Measurements from ENCODE around the gene COLGALT1.
"Not testable (repeated sequence)": the region's sequence is repeated elsewhere in the genome, so short reads cannot be mapped to it uniquely, and the experiment has no call there.

COLGALT1 gene

DNA sequence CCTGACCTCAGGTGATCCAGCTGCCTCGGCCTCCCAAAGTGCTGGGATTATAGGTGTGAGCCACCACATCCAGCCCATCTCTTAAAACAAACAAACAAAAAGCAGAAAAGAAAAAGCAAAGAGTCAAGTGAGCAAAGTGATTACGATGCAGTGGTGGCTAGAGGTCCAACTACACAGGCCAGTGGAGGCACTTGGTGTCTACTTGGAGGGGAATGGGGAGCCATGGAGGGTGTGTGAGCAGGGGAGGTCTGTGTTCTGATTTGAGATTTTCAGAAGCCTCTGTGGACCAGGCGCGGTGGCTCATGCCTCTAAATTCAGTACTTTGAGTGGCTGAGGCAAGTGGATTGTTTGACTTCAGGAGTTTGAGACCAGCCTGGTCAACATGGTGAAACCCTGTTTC is 6.6 kb downstream of the COLGALT1 start:
- DNase-seq (ENCODE audit: insufficient read length, low spot score) (no peak), FAIRE-seq (no peak)
- no peak for TF ChIP-seq POLR2A (IDR thresholded peaks at IDR 0.05; ENCODE audit: low read depth, low read length)

DNA sequence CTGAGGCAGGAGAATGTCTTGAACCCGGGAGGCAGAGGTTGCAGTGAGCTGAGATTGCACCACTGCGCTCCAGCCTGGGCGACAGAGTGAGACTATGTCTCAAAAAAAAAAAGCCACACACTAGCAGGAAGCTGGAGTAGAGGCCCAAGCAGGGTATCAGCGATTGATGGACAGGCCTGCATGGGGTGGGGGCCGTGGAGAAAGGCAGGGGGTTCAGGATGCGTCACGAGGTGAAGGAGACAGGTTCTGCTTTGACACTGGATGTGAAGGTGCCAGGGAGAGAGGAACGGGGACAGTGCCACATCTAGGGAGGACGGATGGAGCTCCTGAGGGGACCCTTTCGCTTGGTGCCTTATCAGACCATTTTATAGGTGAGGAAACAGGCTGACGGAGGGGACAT is 7.1 kb downstream of the COLGALT1 start:
- DNase-seq (ENCODE audit: insufficient read length, low spot score), result no peak
- FAIRE-seq, result no peak
- no peak for TF ChIP-seq POLR2A (IDR thresholded peaks at IDR 0.05; ENCODE audit: low read depth, low read length)

DNA sequence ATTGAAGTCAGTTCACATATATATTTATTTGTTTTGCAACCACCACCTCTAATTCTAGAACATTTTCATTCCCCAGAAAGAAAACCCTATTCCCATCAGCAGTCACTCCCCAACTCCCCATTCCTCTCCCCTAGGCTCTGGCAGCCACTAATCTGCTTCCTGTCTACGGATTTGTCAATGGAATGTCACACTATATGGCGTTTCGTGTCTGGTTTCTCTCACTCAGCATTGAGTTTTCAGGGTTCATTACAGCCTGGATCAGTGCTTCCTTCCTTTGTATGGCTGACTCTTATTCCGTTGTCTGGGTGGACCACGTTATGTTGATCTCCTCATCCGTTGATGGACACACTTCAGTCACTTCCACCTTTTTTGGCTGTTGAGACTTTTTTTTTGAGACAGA is 9.3 kb downstream of the COLGALT1 start:
- no peak for FAIRE-seq
- no peak for DNase-seq (ENCODE audit: insufficient read length, low spot score)
- TF ChIP-seq POLR2A (IDR thresholded peaks at IDR 0.05; ENCODE audit: low read depth, low read length), result no peak

DNA sequence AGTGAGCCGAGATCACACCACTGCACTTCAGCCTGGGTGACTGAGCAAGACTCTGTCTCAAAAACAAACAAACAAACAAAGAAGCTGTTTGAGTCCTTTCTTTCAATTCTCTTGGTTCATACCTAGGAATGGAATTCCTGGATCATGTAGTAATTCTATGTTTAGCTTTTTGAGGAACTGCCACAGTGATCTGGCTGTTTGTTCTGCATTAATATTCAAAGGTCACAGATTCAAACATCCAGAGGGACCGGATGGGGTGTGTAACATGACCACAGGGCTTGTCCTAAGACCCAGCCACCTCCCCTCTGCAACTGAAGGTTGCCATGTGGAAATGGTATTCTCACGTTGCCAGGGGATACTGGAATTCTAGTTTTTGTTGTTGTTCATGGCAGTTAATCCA is 10.2 kb downstream of the COLGALT1 start:
- no peak for FAIRE-seq
- TF ChIP-seq POLR2A (IDR thresholded peaks at IDR 0.05; ENCODE audit: low read depth, low read length), result no peak
- DNase-seq (ENCODE audit: insufficient read length, low spot score), result no peak

DNA sequence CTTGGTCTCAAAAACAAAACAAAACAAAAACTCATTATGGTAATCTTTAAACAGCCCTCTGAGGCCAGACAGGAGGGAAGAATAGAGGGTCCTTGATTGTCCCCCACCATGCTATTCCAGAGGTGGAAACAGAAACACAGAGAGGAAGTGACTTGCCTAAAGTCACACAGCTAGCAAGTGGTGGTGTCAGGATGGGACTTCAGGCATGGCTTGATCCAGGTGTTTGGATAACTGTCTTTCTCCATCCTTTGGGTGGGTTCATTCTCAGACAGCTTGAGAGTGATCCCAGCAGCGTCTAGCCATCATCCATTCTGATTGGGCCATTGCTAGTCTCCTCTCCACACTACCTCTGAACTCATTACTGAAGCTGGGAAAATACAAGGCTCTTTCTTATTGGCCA is 12.5 kb downstream of the COLGALT1 start:
- FAIRE-seq (no peak), DNase-seq (ENCODE audit: insufficient read length, low spot score) (no peak)
- no peak for TF ChIP-seq POLR2A (IDR thresholded peaks at IDR 0.05; ENCODE audit: low read depth, low read length)

DNA sequence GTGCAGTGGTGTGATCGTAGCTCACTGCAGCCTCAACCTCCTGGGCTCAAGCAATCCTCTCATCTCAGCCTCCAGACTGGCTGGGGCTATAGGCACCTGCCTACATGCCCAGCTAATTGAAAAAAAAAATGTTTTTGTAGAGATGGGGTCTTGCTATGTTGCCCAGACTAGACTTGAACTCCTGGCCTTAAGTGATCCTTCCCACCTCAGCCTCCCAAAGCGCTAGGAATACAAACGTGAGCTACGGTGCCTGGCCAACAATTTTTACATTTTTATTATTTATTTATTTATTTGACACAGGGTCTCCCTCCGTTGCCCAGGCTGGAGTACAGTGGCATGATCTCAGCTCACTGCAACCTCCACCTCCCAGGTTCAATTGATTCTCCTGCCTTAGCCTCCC is 14.8 kb downstream of the COLGALT1 start:
- not testable (repeated sequence) for FAIRE-seq; DNase-seq (ENCODE audit: insufficient read length, low spot score)

DNA sequence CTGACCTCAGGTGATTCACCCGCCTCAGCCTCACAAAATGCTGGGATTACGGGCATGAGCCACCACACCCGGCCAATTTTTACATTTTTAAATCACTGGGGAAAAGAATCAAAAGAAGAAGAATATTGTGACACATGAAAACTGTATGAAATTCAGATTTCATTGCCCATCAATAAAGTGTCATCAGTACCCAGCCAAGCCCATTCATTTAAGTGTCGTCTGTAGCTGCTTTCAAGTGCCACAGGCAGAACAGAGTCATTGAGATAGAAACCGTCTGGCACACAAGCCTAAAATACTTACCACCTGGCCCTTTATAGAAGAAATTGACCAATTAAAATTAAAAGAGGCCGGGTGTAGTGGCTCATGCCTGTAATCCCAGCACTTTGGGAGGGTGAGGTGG is 15.3 kb downstream of the COLGALT1 start:
- TF ChIP-seq POLR2A (IDR thresholded peaks at IDR 0.05; ENCODE audit: low read depth, low read length), result no peak
- DNase-seq (ENCODE audit: insufficient read length, low spot score) (no peak), FAIRE-seq (no peak)

DNA sequence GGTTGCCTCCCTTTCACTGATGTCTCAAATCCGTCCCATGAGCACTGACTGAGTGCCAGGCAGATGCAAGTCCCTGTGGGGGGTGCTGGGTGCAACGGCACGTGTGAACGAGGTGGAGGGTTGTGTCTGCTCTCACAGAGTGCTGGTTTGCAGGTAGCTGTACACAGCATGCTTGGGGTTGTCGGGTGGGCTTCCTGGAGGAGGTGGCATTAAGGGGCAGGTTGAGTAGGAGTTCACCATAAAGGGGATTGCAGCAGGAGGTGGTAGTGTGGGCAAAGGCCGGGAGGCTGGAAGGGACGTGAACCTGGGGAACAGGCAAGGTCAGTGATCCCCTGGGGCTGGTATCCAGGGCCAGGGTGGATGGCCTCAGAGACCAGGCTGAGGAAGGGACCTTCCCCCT is 17.2 kb downstream of the COLGALT1 start:
- FAIRE-seq (no peak), DNase-seq (ENCODE audit: insufficient read length, low spot score) (no peak)
- TF ChIP-seq POLR2A (IDR thresholded peaks at IDR 0.05; ENCODE audit: low read depth, low read length), result no peak

DNA sequence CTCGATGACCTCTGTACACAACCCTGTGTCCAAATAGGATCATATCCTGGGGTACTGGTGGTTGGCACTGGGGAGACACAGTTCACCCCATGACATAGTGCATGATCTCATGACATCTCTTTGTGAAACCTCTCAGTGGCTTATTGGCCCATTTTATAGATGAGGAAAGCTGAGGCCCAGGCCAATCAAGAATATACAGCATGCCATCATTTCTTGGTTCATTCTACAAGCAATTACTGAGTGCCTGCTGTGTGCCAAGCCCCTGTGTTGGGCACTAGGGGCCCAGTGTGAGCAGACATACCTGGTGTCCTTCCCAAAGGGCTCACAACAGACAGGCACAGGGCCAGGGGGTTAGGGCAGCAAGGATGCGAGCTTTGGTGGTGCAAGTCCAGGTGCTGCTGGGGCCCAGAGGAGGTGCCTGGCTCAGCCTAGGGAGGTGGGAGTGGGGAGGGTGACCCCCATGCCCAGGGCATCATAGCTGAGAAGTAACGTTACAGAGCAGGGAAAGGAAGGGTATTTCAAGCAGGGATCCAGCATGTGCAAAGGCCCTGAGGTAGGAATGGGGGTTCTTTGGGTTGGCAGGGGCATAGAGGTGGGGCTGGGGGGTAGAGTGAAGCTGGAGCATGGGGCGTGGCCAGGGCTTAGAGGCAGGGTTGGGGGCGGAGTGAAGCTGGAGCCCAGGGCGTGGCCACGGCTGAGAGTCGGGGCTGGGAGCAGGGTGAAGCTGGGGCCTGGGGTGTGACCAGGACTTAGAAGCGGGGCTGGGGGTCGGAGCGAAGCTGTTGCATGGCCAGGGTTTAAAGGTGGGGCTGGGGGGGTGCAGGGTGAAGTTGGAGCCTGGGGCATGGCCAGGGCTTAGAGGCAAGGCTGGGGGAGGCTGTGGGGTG is 20.7 kb downstream of the COLGALT1 start:
- no peak for TF ChIP-seq POLR2A (IDR thresholded peaks at IDR 0.05; ENCODE audit: low read depth, low read length)
- DNase-seq (ENCODE audit: insufficient read length, low spot score) (no peak), FAIRE-seq (no peak)

DNA sequence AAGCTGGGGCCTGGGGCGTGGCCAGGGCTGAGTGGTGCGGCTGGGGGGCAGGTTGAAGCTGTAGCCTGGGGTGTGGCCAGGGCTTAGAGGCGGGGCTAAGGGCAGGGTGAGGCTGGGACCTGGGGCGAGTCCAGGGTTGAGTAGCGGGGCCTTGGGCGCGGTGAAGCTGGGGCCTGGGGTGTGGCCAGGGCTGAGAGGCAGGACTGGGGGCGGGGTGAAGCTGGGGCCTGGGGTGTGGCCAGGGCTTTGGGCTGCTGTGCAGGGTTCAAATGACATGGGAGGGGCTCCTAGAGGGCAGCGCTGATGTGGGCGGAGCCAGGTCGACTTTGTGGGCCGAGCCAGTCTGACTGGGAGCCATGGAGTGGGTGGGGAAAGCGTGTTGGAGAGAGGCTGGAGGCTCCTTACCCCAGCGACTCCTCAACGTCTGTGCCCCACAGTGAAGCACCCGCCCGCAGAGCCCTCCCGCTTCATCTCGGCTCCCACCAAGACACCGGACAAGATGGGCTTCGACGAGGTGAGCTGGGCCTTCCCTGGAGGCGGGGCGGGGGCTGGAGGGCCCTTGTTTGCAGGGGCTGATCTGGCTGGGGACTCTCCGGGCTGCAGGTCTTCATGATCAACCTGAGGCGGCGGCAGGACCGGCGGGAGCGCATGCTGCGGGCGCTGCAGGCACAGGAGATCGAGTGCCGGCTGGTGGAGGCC is 21.5 kb downstream of the COLGALT1 start:
- FAIRE-seq, result no peak

DNA sequence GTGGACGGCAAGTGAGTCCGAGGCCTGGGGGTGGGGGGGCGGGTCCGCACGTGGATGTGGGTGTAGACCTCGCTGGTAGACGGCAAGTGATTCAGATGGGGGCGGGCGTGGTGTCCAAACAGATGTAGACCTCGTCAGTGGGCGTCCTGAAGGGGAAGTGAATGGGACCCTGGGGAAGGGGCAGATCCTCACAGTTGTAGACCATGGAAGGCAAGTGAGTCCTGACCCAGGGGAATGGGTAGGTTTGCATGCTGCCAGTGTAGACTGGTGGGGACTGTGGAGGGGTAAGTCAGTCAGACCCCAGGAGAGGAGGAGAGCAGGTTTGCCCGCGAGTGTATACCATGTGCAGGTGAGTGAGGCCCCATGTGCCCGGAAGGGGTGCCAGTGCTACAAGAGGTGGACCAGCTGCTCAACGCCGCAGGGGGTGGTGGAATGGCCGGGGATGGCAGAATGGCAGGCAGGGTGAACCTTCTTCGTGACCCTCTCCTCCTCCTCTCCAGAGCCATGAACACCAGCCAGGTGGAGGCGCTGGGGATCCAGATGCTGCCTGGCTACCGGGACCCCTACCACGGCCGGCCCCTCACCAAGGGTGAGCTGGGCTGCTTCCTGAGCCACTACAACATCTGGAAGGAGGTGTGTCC is 22.1 kb downstream of the COLGALT1 start:
- no peak for FAIRE-seq
- TF ChIP-seq POLR2A (IDR thresholded peaks at IDR 0.05; ENCODE audit: low read depth, low read length), result no peak
- no peak for DNase-seq (ENCODE audit: insufficient read length, low spot score)

More for the DNA sequence above, 21.5 kb downstream of the COLGALT1 start:
- TF ChIP-seq POLR2A (IDR thresholded peaks at IDR 0.05; ENCODE audit: low read depth, low read length), result no peak
- DNase-seq (ENCODE audit: insufficient read length, low spot score), result peak; percentile 66

DNA sequence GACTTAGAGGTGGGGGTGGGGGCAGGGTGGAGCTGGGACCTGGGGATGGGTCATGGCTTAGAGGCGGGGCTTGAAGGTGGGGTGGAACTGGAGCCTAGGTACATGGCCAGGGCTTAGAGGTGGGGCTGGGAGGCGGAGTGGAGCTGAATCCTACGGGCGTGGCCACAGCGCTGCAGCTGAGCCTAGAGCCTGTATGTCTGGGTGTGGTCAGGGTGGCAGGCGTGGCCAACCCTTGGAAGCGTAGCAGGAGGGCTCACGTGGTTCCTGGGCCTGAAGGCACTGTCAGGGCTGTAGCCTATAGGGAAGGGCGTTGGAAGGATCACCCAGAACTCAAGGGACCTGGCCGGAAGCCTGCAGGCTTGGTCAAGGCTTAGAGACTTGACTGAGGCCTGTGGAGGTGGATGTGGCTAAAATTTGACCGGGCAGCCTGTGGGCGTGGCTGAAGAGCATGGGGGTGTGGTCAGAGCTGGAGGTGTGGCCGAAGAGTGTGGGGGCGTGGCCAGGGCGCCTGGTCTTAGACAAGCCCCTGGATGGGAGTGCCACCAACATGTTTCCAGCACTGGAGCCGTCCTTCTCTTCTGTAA is 24.3 kb downstream of the COLGALT1 start:
- TF ChIP-seq POLR2A (IDR thresholded peaks at IDR 0.05; ENCODE audit: low read depth, low read length), result no peak
- peak; percentile 96 for FAIRE-seq
- DNase-seq (ENCODE audit: insufficient read length, low spot score), result peak; percentile 93

DNA sequence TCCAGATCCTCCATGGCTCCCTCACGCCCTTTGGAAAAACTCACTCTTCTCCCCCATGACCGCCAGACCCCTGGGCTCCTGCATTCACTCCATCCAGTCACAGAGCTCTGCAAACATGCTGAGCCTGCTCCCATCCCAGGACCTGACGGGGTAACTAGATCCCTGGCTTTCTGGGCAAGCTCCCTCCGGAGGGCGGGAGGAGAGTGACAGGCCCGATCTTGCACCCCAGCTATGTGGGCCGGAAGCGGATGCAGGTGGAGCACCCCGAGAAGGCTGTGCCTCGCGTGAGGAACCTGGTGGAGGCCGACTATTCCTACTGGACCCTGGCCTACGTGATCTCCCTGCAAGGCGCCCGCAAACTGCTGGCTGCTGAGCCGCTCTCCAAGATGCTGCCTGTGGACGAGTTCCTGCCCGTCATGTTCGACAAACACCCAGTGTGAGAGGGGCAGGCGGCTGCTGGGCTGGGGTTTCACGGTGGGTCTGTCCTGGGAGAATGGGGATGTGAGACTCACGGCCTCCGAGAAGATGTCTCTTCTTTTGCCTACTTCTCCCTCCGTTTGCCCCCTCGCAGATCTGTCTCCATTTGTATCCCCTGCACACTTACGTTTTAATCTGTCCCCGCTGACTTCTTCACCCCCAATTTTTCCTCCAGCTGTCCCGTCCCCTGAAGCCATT is 25.2 kb downstream of the COLGALT1 start:
- no peak for TF ChIP-seq POLR2A (IDR thresholded peaks at IDR 0.05; ENCODE audit: low read depth, low read length)
- FAIRE-seq (no peak), DNase-seq (ENCODE audit: insufficient read length, low spot score) (no peak)

Measured in H54 (cell line).